ENCODE results near the gene GMDS.

Gene GMDS

DNA sequence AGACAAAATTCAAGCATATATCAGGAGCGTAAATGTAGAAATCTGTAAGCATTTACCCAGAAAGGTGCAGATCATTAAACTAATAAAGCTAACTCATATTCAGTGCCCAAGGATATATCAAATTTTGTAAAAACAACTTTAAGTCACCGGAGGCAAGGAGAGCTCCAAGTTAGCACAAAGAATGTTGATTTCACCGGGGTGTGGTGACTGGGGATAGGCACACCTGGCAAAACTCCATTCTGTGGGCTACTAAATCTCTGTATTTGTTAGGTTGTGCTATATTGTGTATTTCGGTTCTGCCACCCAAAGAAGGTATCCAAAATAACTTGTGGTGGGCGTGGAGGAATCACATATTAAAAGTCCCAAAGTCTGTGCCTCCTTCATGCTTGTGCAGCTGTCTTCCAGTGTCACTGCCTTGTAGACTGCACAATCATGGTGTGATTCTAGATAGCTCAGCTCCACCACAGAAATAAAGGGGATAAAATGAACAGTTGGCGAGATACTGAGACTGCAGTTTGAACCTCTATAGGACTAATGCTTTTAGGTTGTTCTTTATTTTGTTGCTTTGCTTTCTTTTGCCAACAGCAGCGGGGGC is 111.6 kb downstream of the GMDS start:
- DNase-seq (ENCODE audit: low read depth), result no peak

- DNase-seq (ENCODE audit: low read depth), result no peak
These were observed 112.5 kb downstream of the GMDS start for GRCh38 chr6:2132916-2133315.

GRCh38 chr6:2132416-2132815 is 113.0 kb downstream of the GMDS start:
- no peak for DNase-seq (ENCODE audit: low read depth)

DNA sequence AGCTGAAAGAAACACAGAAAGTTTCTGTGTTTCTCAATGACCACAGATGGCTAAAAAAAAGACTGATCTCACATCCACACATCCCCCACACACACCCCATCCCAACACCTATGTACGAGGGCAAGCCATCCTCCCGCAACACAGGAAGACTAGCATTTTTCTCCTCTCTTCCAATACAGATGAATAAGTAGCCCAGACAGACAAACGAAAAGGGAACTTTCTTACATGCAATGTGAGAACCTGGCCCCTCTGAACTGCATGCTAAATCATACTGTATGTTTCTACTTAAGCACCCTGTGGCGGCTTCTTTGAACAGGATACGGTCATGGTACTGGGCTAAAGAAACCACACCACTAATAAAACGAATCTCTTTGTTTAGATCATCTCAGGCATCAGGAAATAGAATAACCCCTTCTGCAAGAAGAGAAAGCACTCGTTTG is 116.2 kb downstream of the GMDS start:
- DNase-seq (ENCODE audit: low read depth), result no peak

- DNase-seq (ENCODE audit: low read depth), result no peak
These were observed 117.9 kb downstream of the GMDS start for GRCh38 chr6:2127484-2127911.

DNA sequence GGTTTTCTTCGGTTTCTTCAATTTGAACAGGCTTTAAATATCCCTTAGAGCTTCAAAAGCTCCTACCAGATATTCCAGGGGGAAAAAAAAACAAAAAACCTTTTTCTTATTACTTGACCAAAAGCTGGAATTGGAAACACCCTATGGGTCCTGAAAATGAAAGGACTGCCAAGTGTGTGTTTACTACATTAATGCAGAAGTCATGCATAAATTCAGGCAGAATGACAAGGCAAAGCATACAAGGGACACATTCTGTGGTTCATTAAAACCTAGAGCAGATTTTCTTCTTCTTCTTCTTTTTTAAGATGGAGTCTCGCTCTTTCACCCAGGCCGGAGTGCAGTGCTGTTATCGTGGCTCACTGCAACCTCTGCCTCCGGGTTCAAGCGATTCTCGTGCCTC is 119.1 kb downstream of the GMDS start:
- DNase-seq (ENCODE audit: low read depth), result no peak

DNA sequence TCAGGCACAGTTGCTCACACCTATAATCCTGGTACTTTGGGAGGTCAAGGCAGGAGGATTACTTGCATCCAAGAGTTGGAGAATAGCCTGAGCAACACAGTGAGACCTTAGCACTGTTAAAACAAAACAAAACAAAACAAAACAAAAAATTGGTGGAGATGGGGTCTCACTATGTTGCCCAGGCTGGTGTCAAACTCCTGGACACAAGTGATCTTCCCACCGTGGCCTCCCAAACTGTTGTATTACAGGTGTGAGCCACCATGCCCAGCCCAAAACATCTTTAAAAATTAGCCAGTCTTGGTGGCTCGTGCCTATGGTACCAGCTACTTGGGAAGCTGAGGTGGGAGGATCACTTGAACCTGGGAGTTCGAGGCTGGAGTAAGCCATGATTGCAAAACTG is 120.2 kb downstream of the GMDS start:
- no peak for DNase-seq (ENCODE audit: low read depth)

- DNase-seq (ENCODE audit: low read depth), result no peak
These were observed 121.1 kb downstream of the GMDS start for GRCh38 chr6:2124260-2124709.

DNA sequence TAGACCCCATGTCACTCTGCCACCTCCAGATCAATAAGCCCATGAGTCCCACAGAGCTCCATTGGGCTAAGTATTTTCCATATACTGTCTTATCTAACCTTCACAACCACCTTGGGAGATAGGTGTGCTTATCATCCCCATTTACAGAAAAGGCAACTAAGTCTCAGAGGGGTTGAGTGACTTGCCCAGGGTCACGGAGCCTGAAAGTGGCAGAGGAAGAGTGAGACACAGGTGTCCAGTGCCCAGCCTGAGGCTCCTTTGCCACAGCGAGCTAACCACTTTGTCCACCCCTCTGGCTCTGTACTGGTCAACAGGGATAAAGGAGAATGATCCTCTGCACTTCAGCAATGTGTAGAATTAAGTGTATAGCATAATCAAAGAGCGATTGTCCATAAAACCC is 124.5 kb downstream of the GMDS start:
- no peak for DNase-seq (ENCODE audit: low read depth)

GRCh38 chr6:2119275-2119674 is 126.1 kb downstream of the GMDS start:
- DNase-seq (ENCODE audit: low read depth), result no peak

GRCh38 chr6:2118136-2118535 is 127.3 kb downstream of the GMDS start:
- DNase-seq (ENCODE audit: low read depth), result no peak

DNA sequence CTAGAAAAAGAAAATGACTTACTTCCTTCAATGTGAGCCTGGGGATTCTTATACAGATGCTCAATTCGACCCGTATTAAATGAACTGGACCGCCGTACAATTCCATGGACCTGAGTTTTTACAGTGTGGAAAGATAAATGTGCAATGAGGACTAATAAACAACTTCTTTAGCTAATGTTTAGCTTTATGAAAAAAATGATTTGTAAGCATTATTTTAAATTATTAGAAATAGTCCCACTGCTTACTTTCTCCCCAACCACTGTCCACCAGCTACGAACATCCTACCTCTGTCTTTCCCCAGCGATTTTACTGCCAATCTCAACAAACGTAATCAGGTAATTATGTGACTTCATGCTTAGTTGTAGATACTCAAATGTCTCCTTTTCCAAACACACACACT is 128.0 kb downstream of the GMDS start:
- no peak for DNase-seq (ENCODE audit: low read depth)

DNA sequence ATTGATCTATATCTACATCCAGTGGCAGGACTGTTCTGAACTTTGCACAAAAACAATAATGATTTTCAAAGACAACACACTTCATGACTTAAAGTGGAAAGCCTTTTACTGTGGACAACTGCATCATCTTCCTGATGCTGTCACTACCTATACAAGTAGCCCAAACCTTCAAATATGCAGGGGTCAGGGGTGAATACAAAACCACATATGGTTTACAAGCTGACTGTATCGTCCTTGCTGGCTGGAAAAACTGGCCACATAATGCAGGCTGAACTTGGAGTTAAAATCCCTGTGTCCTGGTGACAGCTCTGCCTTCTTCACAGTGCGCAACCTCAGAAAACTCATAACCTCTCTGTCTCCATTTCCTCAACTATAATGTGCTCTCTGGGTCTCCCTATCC is 128.9 kb downstream of the GMDS start:
- no peak for DNase-seq (ENCODE audit: low read depth)

DNA sequence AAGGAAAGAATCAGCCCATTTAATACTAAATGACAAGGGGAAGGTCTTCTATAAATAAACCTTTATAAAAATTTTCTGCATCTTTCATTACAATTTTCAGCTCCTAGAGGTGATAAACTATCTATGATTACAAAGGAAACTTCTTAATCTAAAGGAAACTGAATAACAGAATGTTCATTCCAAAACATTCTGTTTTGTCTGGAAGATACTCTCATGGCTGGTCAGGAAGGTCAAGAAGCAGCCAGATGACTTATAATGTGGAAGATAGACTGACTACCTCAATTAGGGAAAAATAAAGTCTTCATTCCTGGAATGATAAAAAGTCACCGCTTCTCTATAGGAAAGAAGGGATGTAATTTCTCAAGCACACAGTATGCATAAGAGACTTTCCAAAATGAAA is 131.3 kb downstream of the GMDS start:
- no peak for DNase-seq (ENCODE audit: low read depth)

DNA sequence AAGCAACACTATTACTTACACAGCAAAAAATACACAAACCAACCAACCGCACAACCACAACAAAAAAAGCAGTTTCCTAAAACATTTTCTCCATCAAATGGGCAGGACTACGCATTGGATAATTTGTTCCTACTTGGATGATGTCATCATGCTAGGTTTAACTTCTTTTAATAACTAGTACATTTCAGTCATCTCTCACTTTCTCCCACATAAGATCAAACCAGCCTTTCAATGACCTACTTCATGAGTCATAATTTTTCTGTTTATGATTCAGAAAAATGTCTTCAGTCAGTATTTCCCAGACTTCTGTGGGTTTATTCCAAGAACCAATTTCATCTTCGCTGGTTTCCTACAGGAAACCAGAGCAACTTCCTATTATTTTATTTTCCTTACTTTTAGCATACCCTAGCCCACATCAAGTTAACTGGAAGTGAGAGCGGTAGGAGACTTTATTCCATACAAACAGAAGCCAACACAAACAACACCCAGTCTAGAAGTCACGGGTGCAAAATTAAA is 134.2 kb downstream of the GMDS start:
- peak; percentile 11 for DNase-seq (ENCODE audit: low read depth)

DNA sequence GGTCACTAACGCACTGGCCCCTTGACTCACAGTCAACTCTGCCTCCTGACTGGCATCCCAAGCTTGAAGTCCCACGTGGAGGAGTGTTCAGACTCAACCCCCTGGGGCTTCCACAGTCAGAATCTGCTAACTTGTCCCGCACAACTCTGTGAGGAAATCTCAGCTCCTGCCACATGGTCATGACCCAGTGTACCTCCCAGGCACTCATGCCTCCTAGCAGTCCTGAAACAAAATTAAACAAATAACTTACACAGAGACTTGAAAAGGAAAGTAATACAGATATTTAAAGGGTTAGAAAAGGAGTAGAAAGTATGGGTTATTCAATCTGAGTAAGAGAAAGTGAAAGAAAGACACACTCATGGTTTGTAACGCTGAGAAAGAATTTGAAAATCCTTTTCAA is 134.9 kb downstream of the GMDS start:
- DNase-seq (ENCODE audit: low read depth), result no peak

DNA sequence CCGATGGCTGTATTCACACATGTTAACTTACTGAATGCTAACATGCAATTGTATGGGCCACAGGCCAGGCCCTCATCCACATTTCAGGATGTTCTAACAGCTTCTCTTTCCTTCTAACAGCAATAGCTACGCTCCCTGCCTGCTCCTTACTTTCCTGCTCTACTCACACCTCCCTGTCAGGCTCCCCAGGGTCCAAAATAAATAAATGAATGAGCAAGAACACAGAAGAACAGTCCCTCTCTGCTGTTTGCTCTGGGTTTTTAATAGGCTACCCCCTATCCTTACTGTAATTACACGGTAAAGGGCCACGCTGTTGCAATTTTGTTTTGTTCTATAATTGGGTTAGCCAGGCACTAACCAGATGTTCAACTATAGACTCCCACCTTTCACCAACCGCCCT is 135.6 kb downstream of the GMDS start:
- no peak for DNase-seq (ENCODE audit: low read depth)

DNA sequence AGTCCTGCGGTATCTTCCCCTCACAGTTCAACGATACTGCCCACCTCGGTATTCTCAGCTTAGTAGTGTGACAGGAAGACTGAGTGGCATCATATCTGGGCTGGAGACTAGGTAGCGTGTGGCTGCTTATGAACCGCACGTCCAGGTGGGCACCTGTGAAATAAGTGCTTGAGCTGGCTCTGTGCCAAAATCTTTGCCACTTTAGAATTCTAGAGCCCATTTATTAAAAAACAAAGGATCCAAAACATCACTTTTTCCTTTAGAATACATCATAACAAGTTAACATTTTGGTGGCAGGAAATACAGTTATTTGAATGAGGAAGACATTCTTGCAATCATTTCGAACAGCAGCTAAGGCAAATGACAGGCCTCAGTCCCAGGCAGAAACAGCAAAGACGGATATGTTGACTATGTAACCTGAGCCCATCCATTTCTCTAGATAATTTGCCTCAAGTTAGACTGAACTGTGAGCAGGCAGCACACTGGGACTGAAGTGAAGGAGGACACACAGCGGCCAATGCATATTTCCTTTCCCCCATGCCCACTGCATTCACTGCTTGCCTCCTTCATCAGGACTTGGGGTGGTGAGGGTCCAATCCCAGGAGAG is 136.6 kb downstream of the GMDS start:
- DNase-seq (ENCODE audit: low read depth), result no peak

DNA sequence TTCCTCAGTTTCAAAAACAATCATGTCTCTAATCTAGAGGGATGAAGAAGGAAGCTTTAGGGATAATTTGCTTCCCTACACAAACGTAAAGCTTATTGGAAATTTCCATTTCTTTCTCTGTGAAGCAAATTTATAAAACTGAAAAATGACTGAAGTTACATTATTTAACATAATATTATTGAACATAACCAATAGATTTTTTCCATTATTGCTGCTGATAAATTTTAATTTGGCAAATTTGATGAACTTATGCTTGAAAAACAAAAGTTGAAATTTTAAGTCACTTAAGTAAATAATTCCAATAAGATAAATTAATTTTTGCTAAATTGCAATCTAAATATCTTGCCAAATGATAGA is 140.9 kb downstream of the GMDS start:
- DNase-seq (ENCODE audit: low read depth), result no peak

GRCh38 chr6:2103765-2104523 is 141.5 kb downstream of the GMDS start:
- DNase-seq (ENCODE audit: low read depth), result peak; percentile 22

DNA sequence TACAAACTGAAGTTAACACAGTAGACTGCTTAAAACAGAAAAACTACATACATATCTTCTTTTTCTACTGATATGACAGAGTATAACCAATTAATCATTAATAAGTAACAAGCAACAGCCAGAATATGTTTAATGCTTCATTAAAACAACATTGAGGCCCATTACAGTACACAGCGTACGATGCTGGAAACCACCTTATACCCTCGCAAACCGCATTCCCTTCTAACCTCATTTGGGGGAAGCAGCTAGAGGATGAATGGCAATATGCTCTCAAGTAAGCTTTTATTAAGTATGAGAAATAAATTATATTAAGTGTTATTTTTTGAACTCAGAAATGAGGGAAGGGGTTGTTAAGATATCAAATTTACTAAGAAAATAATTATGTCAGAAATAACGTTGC is 142.4 kb downstream of the GMDS start:
- no peak for DNase-seq (ENCODE audit: low read depth)

DNA sequence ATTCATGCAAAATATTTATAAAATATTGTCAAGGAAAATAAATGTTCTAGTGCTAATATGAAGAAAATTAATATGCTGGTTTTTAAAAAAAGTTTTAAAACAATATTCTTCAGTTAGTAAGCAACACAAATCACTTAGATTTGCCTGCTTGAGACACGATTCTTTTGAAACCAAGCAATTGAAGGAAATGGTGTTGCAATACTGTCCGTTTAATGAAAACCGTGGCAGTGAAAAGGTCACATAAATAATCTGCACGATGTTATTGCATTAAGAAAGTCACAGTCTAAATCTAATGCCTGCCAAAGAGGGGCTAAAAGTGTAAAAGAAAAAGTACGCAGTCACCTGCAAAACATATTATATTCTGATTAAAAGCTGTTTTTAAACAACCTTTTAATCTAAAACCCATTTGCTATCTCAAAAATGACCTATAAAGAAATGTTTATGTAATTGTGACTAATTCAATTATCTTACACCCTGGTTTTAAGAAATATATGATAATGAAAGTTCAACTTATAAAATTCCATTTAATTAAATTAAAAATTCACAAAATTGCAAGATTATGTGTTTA is 143.0 kb downstream of the GMDS start:
- no peak for DNase-seq (ENCODE audit: low read depth)

- DNase-seq (ENCODE audit: low read depth), result no peak
These were observed 144.2 kb downstream of the GMDS start for GRCh38 chr6:2101213-2101612.
